Jurkat, Clone E6-1 (cell line): ENCODE results near the gene ZNF660.
A peak's percentile ranks its signal among the peaks of the same experiment; 100 is the strongest.

Experiments used
- DNase-seq: peaks from one replicate; pipeline ENCODE4 v3.0.0-alpha.2; 2011; ENCODE audit warnings: low read depth, low spot score
- H3K4me3 ChIP-seq: 2 replicates; pipeline ENCODE4 v1.5.1; 2011; ENCODE audit warnings: mild to moderate bottlenecking, low read length, control low read depth, moderate library complexity

Gene ZNF660

DNA sequence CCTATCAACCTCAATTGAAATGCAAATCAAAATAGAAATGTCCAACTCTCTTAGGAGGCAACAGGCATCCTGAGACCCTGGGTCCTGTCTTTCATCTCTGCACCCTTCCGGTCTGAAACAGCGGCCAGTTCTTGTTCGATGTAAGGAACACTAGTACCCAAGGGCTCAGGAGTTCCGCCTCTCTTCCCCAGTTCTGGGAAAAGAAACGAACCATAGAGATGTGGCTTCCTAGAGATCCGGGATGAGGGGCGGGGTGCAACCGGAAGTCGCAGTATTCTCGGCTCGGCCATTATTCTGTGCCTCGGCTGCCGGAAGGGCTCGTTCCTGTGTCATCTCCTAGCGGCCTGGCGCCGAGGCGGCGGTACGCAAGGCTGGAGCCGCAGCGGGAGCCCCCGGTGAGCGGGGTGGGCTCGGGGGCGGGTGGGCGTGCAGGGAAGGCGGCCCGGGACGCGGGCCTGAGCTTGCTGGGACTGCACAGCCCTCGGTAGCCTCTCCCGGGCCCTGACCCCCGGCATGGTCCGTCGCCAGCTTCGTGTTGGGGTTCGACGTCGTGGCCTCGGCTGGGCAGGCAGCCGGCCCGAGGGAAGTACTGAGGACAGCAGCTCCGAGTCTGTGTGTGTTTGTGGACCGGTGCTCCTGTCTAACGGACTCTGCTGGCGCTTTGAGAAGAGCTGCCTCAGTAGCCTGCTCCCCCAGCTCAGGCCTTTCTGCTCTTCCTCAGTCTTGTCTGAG lies 40.2 kb downstream of the ZNF660 start, which contains the start of gene ZNF197:
ZNF197 (plus strand) TSS at position 288 of the 732 bp plus-strand sequence. CDS start 4,119 bp downstream, outside the sequence.
- DNase-seq = peak; percentile 55

DNA sequence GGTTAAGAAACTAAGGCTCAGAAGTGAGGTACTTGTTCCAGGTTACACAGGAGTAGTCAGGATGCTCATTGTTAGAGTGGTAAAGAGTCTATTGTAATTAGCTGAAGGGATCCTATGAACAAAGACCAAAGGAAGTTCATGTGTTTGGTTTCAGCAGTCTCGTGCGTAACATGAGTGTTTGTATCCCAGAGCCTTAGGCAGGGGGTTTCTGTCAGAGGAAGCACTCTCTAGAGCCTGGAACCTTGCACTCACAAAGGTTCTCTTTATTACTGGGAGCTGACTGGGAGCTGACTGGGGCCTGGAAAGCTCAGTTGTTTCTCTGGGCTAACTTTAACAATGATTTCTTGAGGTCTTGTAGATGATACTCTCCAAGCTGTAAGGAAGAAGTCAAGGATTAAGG lies 44.0 kb downstream of the ZNF660 start:
- no peak for DNase-seq
- H3K4me3 ChIP-seq = no peak overlapping the region

More for the DNA sequence above, 40.2 kb downstream of the ZNF660 start, which contains the start of gene ZNF197:
- H3K4me3 ChIP-seq = peak within 1 kb of the TSS; percentile 81

DNA sequence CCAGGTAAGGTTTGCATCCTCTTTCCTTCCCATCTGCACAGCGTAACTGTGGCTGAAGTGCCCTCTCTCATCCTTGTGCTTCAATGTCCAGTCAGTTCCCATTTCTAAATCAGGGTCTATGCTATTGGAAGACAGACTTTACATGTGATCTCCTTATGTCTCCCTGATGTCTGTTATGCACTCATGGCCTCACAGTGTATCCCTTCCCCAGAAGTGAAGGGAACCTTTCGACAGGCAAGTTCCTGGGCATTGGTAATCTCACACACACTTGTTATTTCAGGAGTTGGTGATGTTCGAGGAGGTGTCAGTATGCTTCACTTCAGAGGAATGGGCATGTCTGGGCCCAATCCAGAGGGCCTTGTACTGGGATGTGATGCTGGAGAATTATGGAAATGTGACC lies 47.4 kb downstream of the ZNF660 start:
- no peak overlapping the region for H3K4me3 ChIP-seq
- DNase-seq = no peak

DNA sequence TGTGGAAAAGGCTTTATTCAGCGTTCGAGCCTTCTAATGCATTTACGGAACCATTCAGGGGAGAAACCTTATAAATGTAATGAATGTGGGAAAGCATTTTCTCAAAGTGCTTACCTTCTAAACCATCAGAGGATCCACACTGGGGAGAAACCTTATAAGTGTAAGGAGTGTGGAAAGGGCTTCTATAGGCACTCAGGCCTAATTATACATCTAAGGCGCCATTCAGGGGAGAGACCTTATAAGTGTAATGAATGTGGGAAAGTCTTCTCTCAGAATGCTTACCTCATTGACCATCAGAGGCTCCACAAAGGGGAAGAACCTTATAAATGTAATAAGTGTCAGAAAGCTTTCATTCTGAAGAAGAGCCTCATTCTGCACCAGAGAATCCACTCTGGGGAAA lies 57.6 kb downstream of the ZNF660 start:
- no peak overlapping the region for H3K4me3 ChIP-seq
- no peak for DNase-seq

DNA sequence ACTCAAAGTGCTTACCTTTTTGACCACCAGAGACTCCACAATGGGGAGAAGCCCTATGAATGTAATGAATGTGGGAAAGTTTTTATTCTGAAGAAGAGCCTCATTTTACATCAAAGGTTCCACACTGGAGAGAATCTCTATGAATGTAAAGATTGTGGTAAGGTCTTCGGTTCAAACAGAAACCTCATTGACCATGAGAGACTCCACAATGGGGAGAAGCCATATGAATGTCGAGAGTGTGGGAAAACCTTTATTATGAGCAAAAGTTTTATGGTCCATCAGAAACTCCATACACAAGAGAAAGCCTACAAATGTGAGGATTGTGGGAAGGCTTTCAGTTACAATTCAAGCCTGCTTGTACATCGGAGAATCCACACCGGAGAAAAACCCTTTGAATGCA lies 58.3 kb downstream of the ZNF660 start:
- no peak for DNase-seq
- H3K4me3 ChIP-seq = no peak overlapping the region

DNA sequence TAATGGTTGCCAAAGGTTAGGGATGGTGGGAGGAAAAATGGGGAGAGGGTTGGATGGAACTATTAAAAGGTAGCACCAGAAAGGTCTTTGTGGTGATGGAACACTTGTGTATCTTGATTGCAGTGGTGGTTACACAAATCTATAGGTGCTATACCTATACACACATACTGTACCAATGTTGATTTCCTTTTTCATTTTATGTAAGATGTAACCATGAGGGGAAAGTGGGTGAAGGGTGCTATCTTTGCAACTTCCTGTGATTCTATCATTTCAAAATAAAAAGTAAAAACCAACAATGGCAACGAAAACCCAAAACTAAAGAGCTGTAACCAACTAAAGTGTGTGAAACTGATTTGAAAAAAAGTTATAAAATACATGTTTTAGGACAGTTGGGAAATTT lies 63.0 kb downstream of the ZNF660 start:
- no peak overlapping the region for H3K4me3 ChIP-seq
- DNase-seq = no peak

DNA sequence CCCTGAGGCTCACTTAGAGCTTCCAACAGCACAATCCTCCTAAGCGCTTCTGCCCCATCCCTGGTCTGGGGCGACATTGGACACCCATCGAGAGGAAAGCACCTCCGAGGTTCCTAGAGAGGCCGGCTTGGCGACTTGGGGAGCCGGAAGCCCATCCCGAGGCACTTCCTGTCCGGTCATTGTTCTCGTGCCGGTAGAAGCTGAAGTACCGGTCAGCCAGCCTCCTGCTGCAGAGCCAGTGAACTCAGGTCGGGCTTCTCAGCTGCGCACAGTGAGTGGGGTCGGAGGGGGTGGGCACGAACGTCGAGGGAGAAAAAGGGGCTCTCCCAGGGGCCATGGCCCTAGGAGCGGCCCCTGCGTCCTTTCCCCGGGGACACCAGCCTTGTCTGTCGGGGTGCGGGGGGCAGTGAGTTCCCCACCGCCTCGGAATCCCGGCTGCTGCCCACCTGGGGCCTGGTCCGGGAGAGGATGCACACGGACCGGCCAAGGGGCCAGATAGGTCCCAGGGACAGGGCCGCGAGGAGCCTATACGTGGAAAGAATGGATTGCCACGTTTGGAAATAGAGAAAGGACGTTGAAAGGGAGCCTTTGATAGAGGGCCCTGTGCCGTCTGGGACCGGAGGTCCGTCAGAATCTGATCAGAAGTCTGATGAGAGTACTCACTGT lies 63.9 kb downstream of the ZNF660 start, which contains the start of gene ZNF35:
ZNF35 (plus strand) TSS at position 169 of the 666 bp plus-strand sequence. CDS start 2,336 bp downstream, outside the sequence.
- H3K4me3 ChIP-seq = no peak within 1 kb of the TSS
- no peak for DNase-seq
